ENCODE measurements around the gene CDK19. TPM values are rescaled to one million over a fixed set of nuclear protein-coding genes. Genes with fewer than 3 reads are reported as not detected.

CDK19 gene
- polyA plus RNA-seq (2011; rRNA removed) (15.1 and 21.4 TPM in 2 replicates), polyA minus RNA-seq (2011; rRNA and poly(A)+ RNA removed) (11.1 and 16.2 TPM in 2 replicates)

DNA sequence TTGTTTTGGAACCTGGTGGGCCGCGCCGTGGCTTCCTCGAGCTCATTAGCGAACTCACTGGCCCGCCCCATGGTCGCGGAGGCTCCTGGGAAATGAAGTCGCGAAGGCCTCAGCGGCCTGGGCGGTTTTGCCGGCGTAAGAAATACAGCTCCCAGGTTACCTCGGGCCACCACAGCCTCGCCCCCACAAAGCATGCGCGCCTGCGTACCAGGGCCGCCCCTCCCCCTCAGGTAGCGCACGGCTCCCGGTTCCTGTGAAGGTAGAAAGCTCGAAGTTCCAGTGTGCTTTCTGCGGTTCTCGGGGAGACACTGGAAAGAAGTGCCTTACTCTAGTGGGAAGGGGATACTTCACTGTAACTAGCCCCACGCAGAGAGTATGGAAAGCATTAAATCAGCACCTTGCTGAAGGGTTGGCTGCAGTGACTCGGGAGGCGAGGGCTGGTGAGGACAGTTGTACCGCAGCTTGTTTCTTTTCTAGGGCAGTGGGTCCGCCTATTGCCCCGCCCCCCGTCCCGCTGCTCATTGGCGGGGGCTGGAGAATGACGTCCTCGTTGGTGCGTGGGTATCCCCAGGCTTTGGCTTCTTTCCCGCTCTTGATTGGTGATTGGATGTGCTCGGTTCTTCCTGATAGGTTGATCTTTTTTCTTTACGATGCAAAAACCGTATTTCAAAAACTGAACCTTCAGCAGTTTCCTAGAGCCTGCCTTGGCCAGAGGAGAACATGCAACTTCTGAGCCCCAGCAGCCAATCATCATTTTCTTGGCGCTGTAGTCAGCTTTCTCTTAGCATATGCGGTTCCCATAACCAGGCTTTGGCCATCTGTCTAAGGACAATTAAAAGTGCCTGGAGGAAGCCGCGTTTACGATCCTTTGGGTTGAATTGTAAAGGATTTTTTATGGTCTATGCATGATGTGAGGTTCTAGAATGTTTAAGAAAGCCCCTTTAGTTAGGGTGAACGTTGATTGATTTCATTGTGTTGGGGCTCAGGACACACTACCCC lies at the start of gene CDK19:
TSS of gene CDK19 (minus strand) at position 59 of the 999 bp plus-strand sequence. CDS start 333 bp downstream, outside the sequence.
- DNase-seq (ENCODE audit: low read depth, low spot score) = peak; percentile 92
- peak within 1 kb of the TSS; percentile 99 for H3K27ac ChIP-seq (ENCODE audit: low read depth, low read length)

DNA sequence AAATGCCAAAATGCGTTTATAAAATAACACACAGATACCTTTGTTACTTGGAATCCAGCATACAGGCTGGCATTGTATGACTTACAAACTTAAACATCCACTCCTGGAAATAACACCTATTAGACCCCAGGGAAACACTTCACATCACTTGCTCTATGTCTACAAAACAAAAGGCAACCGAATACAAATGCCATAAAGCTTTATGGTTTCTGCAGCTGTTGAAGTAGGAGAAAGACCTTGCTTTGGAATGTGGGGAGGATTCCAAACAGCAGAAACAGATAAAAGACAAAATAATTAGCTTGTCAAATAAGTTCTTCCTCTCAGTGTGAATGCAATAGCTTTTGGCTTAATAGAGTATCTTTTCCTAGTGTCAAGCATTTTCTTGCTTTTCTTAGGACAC lies 49.6 kb upstream of the CDK19 start:
- CTCF ChIA-PET = interaction anchor here (1.3 kb wide), 1 partner anchor 14 kb away, joined by 4 read pairs; no protein-coding TSS in a partner anchor
- no peak overlapping the region for H3K27ac ChIP-seq (ENCODE audit: low read depth, low read length)

More for the DNA sequence above, at the start of gene CDK19:
- no peaks in the 10 kb centered on the region for H3K27me3 ChIP-seq (ENCODE audit: control insufficient read depth, insufficient read depth, low read length)
- H3K9me3 ChIP-seq (ENCODE audit: control insufficient read depth, insufficient read depth, low read length) = no peaks in the 10 kb centered on the region; the same call in 1 of the 2 replicates
- no peak for TF ChIP-seq CTCF (IDR thresholded peaks at IDR 0.05; ENCODE audit: low read depth, low read length)
- H3K4me3 ChIP-seq (ENCODE audit: low read depth, low read length) = peak within 1 kb of the TSS; percentile 94
- ChIA-PET CTCF (interaction anchor here (0.5 to 2.0 kb wide), 7 partner anchors 58 to 1646 kb away, joined by 3 to 8 read pairs (median 4); partner anchors contain the start of genes AMD1 and GTF3C6), POLR2A (interaction anchor here (0.6 to 4.1 kb wide), 6 partner anchors 40 to 827 kb away, joined by 3 to 142 read pairs (median 5); partner anchors contain the start of genes AMD1 and GTF3C6)

GRCh38 chr6:110859335-110859792 lies 44.1 kb upstream of the CDK19 start:
- CTCF ChIA-PET = no interaction called here
- no peak for DNase-seq (ENCODE audit: low read depth, low spot score)
- H3K27me3 ChIP-seq (ENCODE audit: control insufficient read depth, insufficient read depth, low read length) = no peaks in the 10 kb centered on the region

More for the DNA sequence above, 49.6 kb upstream of the CDK19 start:
- no peak overlapping the region for H3K4me3 ChIP-seq (ENCODE audit: low read depth, low read length)
- H3K27me3 ChIP-seq (ENCODE audit: control insufficient read depth, insufficient read depth, low read length) = no peaks in the 10 kb centered on the region
- TF ChIP-seq CTCF (IDR thresholded peaks at IDR 0.05; ENCODE audit: low read depth, low read length) = no peak
- no peak for DNase-seq (ENCODE audit: low read depth, low spot score)
- POLR2A ChIA-PET = interaction anchor here (1.1 to 4.1 kb wide), 2 partner anchors 10 to 94 kb away, joined by 3 to 26 read pairs; partner anchors contain the start of genes AMD1 and GTF3C6
- no peaks in the 10 kb centered on the region for H3K9me3 ChIP-seq (ENCODE audit: control insufficient read depth, insufficient read depth, low read length)

GRCh38 chr6:110858562-110859214 lies 43.4 kb upstream of the CDK19 start:
- Histone ChIP-seq H3K27ac (ENCODE audit: low read depth, low read length) (no peak overlapping the region), H3K27me3 (ENCODE audit: control insufficient read depth, insufficient read depth, low read length) (no peaks in the 10 kb centered on the region), H3K9me3 (ENCODE audit: control insufficient read depth, insufficient read depth, low read length) (no peaks in the 10 kb centered on the region; the same call in 1 of the 2 replicates), H3K4me3 (ENCODE audit: low read depth, low read length) (no peak overlapping the region)
- no peak for DNase-seq (ENCODE audit: low read depth, low spot score)
- ChIA-PET POLR2A (no interaction called here), CTCF (no interaction called here)
- no peak for TF ChIP-seq CTCF (IDR thresholded peaks at IDR 0.05; ENCODE audit: low read depth, low read length)

More at GRCh38 chr6:110859335-110859792, 44.1 kb upstream of the CDK19 start:
- Histone ChIP-seq H3K9me3 (ENCODE audit: control insufficient read depth, insufficient read depth, low read length) (no peaks in the 10 kb centered on the region; the same call in 1 of the 2 replicates), H3K27ac (ENCODE audit: low read depth, low read length) (no peak overlapping the region), H3K4me3 (ENCODE audit: low read depth, low read length) (no peak overlapping the region)
- no peak for TF ChIP-seq CTCF (IDR thresholded peaks at IDR 0.05; ENCODE audit: low read depth, low read length)
- POLR2A ChIA-PET = no interaction called here
